ENCODE data around the gene NUTM2G. TPM values are rescaled to one million over a fixed set of nuclear protein-coding genes. Genes with fewer than 3 reads are reported as not detected.
"Not testable (repeated sequence)": the region's sequence is repeated elsewhere in the genome, so short reads cannot be mapped to it uniquely, and the experiment has no call there.

Gene NUTM2G
- total RNA-seq, result not detected

- DNase-seq (ENCODE audit: low spot score in 2 of 2); H3K27ac ChIP-seq; H3K27me3 ChIP-seq; intact Hi-C loops (cut with DNase I; ENCODE audit: low total_unique reads); H3K4me1 ChIP-seq; H3K4me3 ChIP-seq; H3K36me3 ChIP-seq; H3K9me3 ChIP-seq: not testable (repeated sequence)
Measured at GRCh38 chr9:96928543-96928942, at the start of gene NUTM2G. Gene NUTM2G, plus strand, starts transcription at chr9:96928843. Its CDS starts 182 bp downstream, at chr9:96929025.

- Histone ChIP-seq H3K4me3 (no peak overlapping the region), H3K36me3 (no peaks in the 10 kb centered on the region), H3K27me3 (no peaks in the 10 kb centered on the region), H3K9me3 (no peaks in the 10 kb centered on the region), H3K4me1 (no peaks in the 10 kb centered on the region), H3K27ac (no peak overlapping the region)
- intact Hi-C loops (cut with DNase I; ENCODE audit: low total_unique reads), result no loop called here
- no peak for DNase-seq (ENCODE audit: low spot score in 2 of 2)
- TF ChIP-seq POLR2A (IDR thresholded peaks at IDR 0.05) (no peak), POLR2AphosphoS5 (IDR thresholded peaks at IDR 0.05) (no peak), CTCF (IDR thresholded peaks at IDR 0.05) (no peak)
Measured at GRCh38 chr9:96883922-96884321, 44.7 kb upstream of the NUTM2G start.

- TF ChIP-seq POLR2A (IDR thresholded peaks at IDR 0.05) (no peak), CTCF (IDR thresholded peaks at IDR 0.05) (no peak), POLR2AphosphoS5 (IDR thresholded peaks at IDR 0.05) (no peak)
- H3K4me1 ChIP-seq, result no peaks in the 10 kb centered on the region
- intact Hi-C loops (cut with DNase I; ENCODE audit: low total_unique reads), result no loop called here
Measured at GRCh38 chr9:96884443-96884842, 44.2 kb upstream of the NUTM2G start.

GRCh38 chr9:96885424-96885823, 43.2 kb upstream of the NUTM2G start:
- Histone ChIP-seq H3K27ac (no peak overlapping the region), H3K9me3 (no peaks in the 10 kb centered on the region), H3K27me3 (no peaks in the 10 kb centered on the region), H3K4me1 (no peaks in the 10 kb centered on the region), H3K4me3 (no peak overlapping the region), H3K36me3 (no peaks in the 10 kb centered on the region)
- TF ChIP-seq POLR2A (IDR thresholded peaks at IDR 0.05), result no peak
- TF ChIP-seq POLR2AphosphoS5 (IDR thresholded peaks at IDR 0.05), result no peak
- no peak for TF ChIP-seq CTCF (IDR thresholded peaks at IDR 0.05)
- no peak for DNase-seq (ENCODE audit: low spot score in 2 of 2)
- intact Hi-C loops (cut with DNase I; ENCODE audit: low total_unique reads), result no loop called here

More at GRCh38 chr9:96884443-96884842, 44.2 kb upstream of the NUTM2G start:
- Histone ChIP-seq H3K9me3 (no peaks in the 10 kb centered on the region), H3K27me3 (no peaks in the 10 kb centered on the region), H3K27ac (no peak overlapping the region), H3K36me3 (no peaks in the 10 kb centered on the region), H3K4me3 (no peak overlapping the region)
- no peak for DNase-seq (ENCODE audit: low spot score in 2 of 2)

- no peak for DNase-seq (ENCODE audit: low spot score in 2 of 2)
- H3K27me3 ChIP-seq, result no peaks in the 10 kb centered on the region
- no peak overlapping the region for H3K27ac ChIP-seq
- no peak overlapping the region for H3K4me3 ChIP-seq
- no peaks in the 10 kb centered on the region for H3K9me3 ChIP-seq
- TF ChIP-seq CTCF (IDR thresholded peaks at IDR 0.05) (no peak), POLR2AphosphoS5 (IDR thresholded peaks at IDR 0.05) (no peak)
- no peaks in the 10 kb centered on the region for H3K4me1 ChIP-seq
- intact Hi-C loops (cut with DNase I; ENCODE audit: low total_unique reads), result no loop called here
- H3K36me3 ChIP-seq, result no peaks in the 10 kb centered on the region
Measured at GRCh38 chr9:96888591-96888990, 40.1 kb upstream of the NUTM2G start.

- Histone ChIP-seq H3K4me3 (no peak overlapping the region), H3K4me1 (no peaks in the 10 kb centered on the region), H3K36me3 (no peaks in the 10 kb centered on the region), H3K9me3 (no peaks in the 10 kb centered on the region), H3K27ac (no peak overlapping the region), H3K27me3 (no peaks in the 10 kb centered on the region)
- no peak for DNase-seq (ENCODE audit: low spot score in 2 of 2)
- no peak for TF ChIP-seq POLR2A (IDR thresholded peaks at IDR 0.05)
- TF ChIP-seq POLR2AphosphoS5 (IDR thresholded peaks at IDR 0.05), result no peak
- TF ChIP-seq CTCF (IDR thresholded peaks at IDR 0.05), result no peak
- intact Hi-C loops (cut with DNase I; ENCODE audit: low total_unique reads), result no loop called here
Measured at GRCh38 chr9:96892131-96892530, 36.5 kb upstream of the NUTM2G start.

- intact Hi-C loops (cut with DNase I; ENCODE audit: low total_unique reads); H3K36me3 ChIP-seq: not testable (repeated sequence)
Measured at GRCh38 chr9:96900010-96900409, 28.6 kb upstream of the NUTM2G start.

GRCh38 chr9:96904947-96905722, 23.5 kb upstream of the NUTM2G start:
- H3K27me3 ChIP-seq; H3K36me3 ChIP-seq; H3K9me3 ChIP-seq; H3K27ac ChIP-seq; H3K4me1 ChIP-seq; intact Hi-C loops (cut with DNase I; ENCODE audit: low total_unique reads); DNase-seq (ENCODE audit: low spot score in 2 of 2); H3K4me3 ChIP-seq: not testable (repeated sequence)

More at GRCh38 chr9:96900010-96900409, 28.6 kb upstream of the NUTM2G start:
- H3K27ac ChIP-seq; H3K4me3 ChIP-seq; DNase-seq (ENCODE audit: low spot score in 2 of 2); H3K9me3 ChIP-seq; H3K4me1 ChIP-seq; H3K27me3 ChIP-seq: not testable (repeated sequence)

All from breast epithelium (tissue), 4 donors.